Bronchial epithelial cell (primary cell): ENCODE measurements around the gene FAXDC2. TPM values are rescaled to one million over a fixed set of nuclear protein-coding genes. Genes with fewer than 3 reads are reported as not detected.

ENCODE experiments used
- DNase-seq: peaks from one replicate; pipeline ENCODE4 v3.0.0-alpha.2; 2010; ENCODE audit warnings: low read depth
- FAIRE-seq: peaks from 2 replicates; lab custom pipeline; 2011; peaks lifted over from hg19 to GRCh38; lab: Jason Lieb, UNC
- H3K27me3 ChIP-seq: 2 replicates; pipeline ENCODE4 v1.5.1; 2011; ENCODE audit warnings: low read length; ENCODE audit not compliant: control insufficient read depth, insufficient read depth
- H3K36me3 ChIP-seq: 2 replicates; pipeline ENCODE4 v1.5.1; 2011; ENCODE audit warnings: low read length; ENCODE audit not compliant: control insufficient read depth, insufficient read depth
- H3K4me3 ChIP-seq: 2 replicates; pipeline ENCODE4 v1.5.1; 2011; ENCODE audit warnings: mild to moderate bottlenecking, low read depth, low read length, control low read depth
- total RNA-seq: library from RNA; depleted of rRNA; stranded (reverse); fragments of >200 nt; gene quantifications from 2 replicates; pipeline ENCODE4 v1.2.1, GENCODE V29; 2014
- TF ChIP-seq, protein P1 (sequence below): IDR thresholded peaks from 2 replicates; pipeline ENCODE4 v1.5.1; 2011; ENCODE audit warnings: mild to moderate bottlenecking, moderate library complexity, low read length, control low read depth, inconsistent platforms; ENCODE audit not compliant: insufficient read depth, severe bottlenecking

The FAXDC2 gene
- total RNA-seq, 1 donor from 2014 or later: 1.1 TPM

DNA sequence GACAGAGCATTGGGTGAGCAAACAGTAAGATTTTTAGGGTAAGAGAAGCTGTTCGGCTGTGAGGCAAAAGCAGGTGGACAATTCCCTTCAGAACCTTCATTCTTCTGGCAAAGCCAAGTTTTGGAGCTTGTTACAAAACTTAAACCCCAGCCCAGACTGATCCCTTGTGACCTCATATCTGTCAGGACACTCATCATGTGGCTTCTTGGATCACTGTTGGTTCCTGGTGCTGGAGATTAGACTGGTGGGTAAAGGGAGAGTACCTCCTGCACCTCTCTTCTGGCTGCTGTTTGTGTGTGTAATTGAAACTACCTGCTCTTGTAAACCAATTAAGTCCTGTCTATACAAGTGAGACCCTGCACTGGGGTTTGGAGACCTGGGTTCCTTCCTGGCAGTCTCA is 74.2 kb downstream of the FAXDC2 start:
- Histone ChIP-seq H3K36me3 (peaks cover 10% of the 10 kb centered on the region), H3K4me3 (no peak overlapping the region), H3K27me3 (no peaks in the 10 kb centered on the region)
- TF ChIP-seq, protein P1, sequence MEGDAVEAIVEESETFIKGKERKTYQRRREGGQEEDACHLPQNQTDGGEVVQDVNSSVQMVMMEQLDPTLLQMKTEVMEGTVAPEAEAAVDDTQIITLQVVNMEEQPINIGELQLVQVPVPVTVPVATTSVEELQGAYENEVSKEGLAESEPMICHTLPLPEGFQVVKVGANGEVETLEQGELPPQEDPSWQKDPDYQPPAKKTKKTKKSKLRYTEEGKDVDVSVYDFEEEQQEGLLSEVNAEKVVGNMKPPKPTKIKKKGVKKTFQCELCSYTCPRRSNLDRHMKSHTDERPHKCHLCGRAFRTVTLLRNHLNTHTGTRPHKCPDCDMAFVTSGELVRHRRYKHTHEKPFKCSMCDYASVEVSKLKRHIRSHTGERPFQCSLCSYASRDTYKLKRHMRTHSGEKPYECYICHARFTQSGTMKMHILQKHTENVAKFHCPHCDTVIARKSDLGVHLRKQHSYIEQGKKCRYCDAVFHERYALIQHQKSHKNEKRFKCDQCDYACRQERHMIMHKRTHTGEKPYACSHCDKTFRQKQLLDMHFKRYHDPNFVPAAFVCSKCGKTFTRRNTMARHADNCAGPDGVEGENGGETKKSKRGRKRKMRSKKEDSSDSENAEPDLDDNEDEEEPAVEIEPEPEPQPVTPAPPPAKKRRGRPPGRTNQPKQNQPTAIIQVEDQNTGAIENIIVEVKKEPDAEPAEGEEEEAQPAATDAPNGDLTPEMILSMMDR: no peak
- DNase-seq (no peak), FAIRE-seq (no peak)

DNA sequence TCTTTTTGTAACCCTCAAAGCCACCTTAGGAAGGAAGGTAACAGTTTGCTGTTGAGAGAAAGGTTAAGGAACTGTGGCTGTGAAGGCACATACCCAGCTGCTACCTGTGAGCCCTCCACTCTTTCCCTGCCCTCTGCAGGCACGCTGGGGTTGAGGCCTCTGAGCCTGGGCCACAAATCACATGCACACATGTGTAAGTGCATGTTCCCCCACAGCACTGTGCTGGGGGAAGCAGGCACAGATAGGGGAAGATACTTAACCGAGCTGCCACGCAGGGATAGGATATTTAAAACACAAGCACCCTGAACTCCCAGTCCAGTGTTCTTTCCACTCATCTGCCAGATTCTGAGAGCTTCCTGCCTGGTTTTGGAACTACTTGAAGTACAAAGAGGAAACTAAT is 77.1 kb downstream of the FAXDC2 start:
- TF ChIP-seq, protein P1: no peak
- Histone ChIP-seq H3K27me3 (no peaks in the 10 kb centered on the region), H3K36me3 (peaks cover 9% of the 10 kb centered on the region), H3K4me3 (no peak overlapping the region)
- no peak for FAIRE-seq
- no peak for DNase-seq

DNA sequence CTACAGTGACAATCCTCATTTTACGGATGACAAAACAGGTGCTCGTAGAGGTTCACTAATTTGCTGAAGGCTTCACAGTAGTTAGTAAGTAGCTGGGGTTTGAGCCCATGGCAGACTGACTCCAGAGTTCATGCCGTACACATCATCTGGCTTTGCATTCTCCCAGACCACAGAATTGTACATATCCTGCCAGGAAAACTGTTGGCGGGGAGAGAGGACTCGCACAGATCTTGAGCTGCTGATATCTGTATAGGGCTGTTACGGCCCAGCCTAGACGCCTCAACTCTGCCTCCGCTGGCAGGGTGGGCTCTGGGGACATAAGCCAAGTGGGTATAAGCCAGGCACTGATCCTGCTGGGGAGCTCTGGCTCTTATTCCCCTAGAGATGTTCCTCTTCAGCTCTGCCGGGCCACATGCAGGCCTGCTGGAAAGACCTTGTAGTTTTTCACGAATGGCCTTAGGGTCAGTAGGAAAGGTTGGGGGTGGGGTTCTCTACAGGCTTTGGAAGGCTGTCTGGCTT is 79.0 kb downstream of the FAXDC2 start:
- DNase-seq: no peak
- FAIRE-seq: no peak
- Histone ChIP-seq H3K27me3 (no peaks in the 10 kb centered on the region), H3K4me3 (no peak overlapping the region), H3K36me3 (peaks cover 9% of the 10 kb centered on the region)
- TF ChIP-seq, protein P1: no peak

DNA sequence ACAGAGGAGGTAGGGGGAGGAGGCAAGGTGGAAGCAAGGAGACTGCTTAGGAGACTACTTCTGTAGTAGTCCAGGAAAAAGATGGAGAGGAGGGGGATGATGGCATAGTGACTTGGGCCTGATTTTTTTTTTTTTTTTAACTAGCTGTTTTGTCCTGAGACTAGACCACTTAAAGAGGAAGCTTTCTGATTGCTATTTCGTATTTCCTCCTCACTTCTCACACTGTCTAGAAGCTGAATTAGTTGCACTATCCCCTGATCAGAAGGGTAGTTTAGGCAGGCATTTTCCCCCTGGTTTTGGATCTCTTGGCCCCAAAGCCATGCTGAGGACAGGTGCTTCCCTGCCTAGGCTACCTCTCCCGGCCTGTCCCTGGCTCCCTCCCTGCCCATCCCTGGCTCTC is 80.3 kb downstream of the FAXDC2 start:
- DNase-seq (no peak), FAIRE-seq (no peak)
- TF ChIP-seq, protein P1: no peak
- Histone ChIP-seq H3K36me3 (peaks cover 9% of the 10 kb centered on the region), H3K4me3 (no peak overlapping the region), H3K27me3 (no peaks in the 10 kb centered on the region)

Other genes with a start within 250 kb of the FAXDC2 start
- 42.6 and 44.7 TPM in 2 replicates for gene LARP1, start 95.2 kb downstream of the FAXDC2 start, total RNA-seq
- gene CNOT8, start 8.0 kb upstream of the FAXDC2 start, total RNA-seq: 41.2 and 56.1 TPM in 2 replicates
- 8.7 and 12.6 TPM in 2 replicates for gene GEMIN5, start 87.6 kb upstream of the FAXDC2 start, total RNA-seq
- 14.2 and 30.7 TPM in 2 replicates for gene MRPL22, start 90.5 kb upstream of the FAXDC2 start, total RNA-seq
- gene KIF4B, start 163.2 kb upstream of the FAXDC2 start, total RNA-seq: under 0.01 and 0.13 TPM in 2 replicates